KBM-7 (cell line): ENCODE data around the gene PPP1R2B.

ENCODE experiments used
- DNase-seq: peaks from one replicate; pipeline ENCODE4 v3.0.0-alpha.2; 2015
- in situ Hi-C: fragments of 300-500 bp; cut with MboI; formaldehyde crosslinking; loops from 2 replicates; pipeline ENCODE4 v1.14.3; 2020; ENCODE audit warnings: low sequenced_read_pairs, low pct_unique_long_range_greater_than_20kb, mixed read lengths

Gene PPP1R2B

DNA sequence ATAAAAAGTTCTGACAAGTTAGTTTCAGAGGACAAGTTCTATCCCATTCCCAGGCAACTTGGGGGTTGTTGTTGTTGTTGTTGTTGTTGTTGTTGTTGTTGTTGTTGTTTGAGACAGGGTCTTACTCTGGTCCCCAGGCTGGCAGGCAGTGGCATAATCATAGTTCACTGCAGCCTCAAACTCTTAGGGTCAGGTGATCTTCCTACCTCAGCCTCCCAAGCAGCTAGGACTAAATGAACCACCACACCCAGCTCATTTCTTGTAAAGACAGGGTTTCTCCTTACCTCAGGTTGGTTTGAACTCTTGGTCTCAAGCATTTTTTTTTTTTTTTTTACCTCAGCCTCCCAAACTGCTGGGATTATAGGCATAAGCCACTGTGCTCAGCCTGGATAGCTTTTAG is 15.3 kb downstream of the PPP1R2B start:
- in situ Hi-C loops, result no loop called here
- no peak for DNase-seq

DNA sequence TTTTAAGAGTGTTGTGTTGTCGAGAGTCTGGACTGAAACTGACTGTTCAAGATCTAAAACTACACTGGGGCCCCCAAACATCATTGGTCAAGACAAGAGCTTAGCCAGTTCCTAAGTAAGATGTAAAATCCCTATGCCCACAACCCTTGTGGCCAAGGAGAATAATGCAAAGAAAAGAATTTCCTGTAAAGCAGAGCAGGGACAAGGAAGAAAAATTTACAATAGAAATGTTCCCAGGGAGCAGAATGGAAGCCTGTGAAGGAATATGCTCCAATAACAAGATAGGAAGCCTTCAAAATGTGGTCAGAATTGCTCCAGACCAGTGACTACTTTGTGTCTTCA is 20.4 kb downstream of the PPP1R2B start:
- no peak for DNase-seq
- in situ Hi-C loops, result no loop called here

GRCh38 chr5:156871212-156871611 is 21.1 kb downstream of the PPP1R2B start:
- DNase-seq, result no peak
- in situ Hi-C loops, result no loop called here

DNA sequence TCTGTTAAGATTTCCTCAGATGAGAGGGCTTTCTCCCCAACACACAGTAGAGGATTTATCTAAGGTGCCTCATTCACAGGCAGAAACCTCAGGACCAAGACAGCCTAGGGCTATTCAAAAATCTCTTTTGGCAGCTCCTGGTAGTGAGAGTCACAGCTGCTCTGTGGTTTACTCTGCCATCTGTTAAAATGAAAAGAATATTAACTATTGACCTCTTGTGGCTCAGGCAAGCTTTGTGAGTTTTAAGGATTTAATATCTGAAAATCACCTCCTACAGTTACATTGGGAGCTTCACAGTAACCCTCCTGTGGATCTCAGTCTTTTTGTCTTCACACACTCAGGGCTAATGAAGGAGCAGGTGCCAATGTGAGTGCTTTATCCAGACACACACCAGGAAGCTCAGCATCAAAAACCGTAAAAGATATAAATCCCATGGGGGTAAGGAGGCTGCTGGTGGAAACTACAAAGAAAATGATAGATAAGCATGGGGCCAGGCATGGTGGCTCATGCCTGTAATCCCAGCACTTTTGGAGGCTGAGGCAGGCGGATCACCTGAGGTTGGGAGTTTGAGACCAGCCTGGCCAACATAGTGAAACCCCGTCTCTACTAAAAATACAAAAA is 29.7 kb downstream of the PPP1R2B start:
- in situ Hi-C loops, result no loop called here
- no peak for DNase-seq

GRCh38 chr5:156883316-156883875 is 33.3 kb downstream of the PPP1R2B start:
- in situ Hi-C loops, result no loop called here
- no peak for DNase-seq

DNA sequence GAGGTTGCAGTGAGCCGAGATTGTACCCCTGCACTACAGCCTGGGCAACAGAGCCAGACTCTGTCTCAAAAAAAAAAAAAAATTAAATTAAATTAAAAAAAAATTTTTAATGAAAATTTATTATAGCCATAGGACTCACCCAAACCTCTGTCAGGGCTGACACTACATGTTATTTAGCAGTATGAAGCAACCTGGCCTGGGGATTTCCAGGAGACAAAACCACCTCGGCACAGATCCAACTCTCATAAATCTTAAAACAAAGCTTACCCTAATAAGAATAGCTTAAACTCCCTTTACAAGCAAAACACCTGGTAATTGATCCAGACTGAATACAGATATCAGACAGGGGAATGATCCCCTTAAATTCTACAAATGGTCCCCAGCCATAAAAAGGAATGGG is 38.4 kb downstream of the PPP1R2B start:
- DNase-seq, result no peak
- in situ Hi-C loops, result no loop called here

GRCh38 chr5:156892223-156892622 is 42.1 kb downstream of the PPP1R2B start:
- no peak for DNase-seq
- in situ Hi-C loops, result no loop called here

DNA sequence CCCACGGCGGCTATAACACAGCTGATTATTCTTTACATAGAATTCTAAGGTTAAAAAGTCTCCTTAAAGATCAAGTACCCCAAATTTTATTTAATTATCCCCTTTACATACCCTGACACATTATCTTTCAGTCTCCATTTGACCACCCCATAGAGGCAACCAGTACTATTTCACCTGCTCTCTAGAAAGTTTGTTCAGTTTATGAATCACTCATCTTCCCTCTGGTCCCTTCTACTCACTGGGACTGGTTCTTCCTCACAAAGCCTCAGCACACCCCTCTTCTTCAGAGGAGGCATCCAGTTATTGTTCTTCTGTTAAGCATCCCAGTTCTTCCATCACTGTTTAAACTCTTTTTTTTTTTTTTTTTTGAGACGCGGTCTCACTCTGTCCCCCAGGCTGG is 42.8 kb downstream of the PPP1R2B start:
- in situ Hi-C loops, result no loop called here
- DNase-seq, result no peak

DNA sequence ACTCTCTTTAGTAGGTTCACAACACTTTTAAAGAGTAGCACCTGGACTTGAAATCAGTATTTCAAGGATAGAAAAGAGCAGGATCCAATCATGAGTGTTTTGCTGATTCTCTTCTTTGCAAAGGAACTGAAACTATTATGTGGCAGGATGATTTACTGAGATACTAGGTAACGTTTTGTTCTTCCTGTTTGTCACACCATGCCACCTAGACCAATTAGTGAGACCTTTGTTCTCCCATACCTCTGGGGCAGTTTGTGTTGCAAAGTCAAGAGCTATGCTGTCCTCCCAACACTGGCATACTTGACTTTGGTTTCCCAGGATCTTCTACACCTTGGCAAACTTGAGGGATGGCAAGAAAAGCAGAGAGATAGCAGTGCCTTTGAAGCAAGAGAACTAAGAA is 43.4 kb downstream of the PPP1R2B start:
- no peak for DNase-seq
- in situ Hi-C loops, result no loop called here

GRCh38 chr5:156896546-156896945 is 46.5 kb downstream of the PPP1R2B start:
- in situ Hi-C loops, result no loop called here
- no peak for DNase-seq
